Keratinocyte (primary cell): ENCODE data around the gene MIS18A. TPM values are rescaled to one million over a fixed set of nuclear protein-coding genes. Genes with fewer than 3 reads are reported as not detected.

Experiments used
- DNase-seq: peaks from one replicate; pipeline ENCODE4 v3.0.0-alpha.2; 2011; ENCODE audit warnings: low read depth, missing footprints, low spot score
- FAIRE-seq: peaks from 2 replicates; lab custom pipeline; 2011; peaks lifted over from hg19 to GRCh38; lab: Jason Lieb, UNC
- H2AFZ ChIP-seq: 2 replicates; pipeline ENCODE4 v1.6.0; 2012; ENCODE audit warnings: low read length, control low read depth, inconsistent platforms; ENCODE audit not compliant: control insufficient read depth
- H3K27ac ChIP-seq: 2 replicates; pipeline ENCODE4 v1.5.1; 2011; ENCODE audit warnings: low read length; ENCODE audit not compliant: control insufficient read depth, insufficient read depth
- H3K27me3 ChIP-seq: 3 replicates; pipeline ENCODE4 v1.6.0; 2011; ENCODE audit warnings: low read length; ENCODE audit not compliant: control insufficient read depth, insufficient read depth; ENCODE audit errors: extremely low read depth
- H3K36me3 ChIP-seq, 2 experiments: 2 replicates in 1 of 2; 3 replicates in 1 of 2; pipeline ENCODE4 v1.5.1; 2011; ENCODE audit warnings: low read length in 2 of 2, mild to moderate bottlenecking in 1 of 2; ENCODE audit not compliant: control insufficient read depth in 2 of 2, insufficient read depth in 2 of 2; ENCODE audit errors: extremely low read depth in 1 of 2
- H3K4me1 ChIP-seq: 3 replicates; pipeline ENCODE4 v1.5.1; 2011; ENCODE audit warnings: low read length; ENCODE audit not compliant: control insufficient read depth, insufficient read depth; ENCODE audit errors: extremely low read depth
- H3K4me2 ChIP-seq: 3 replicates; pipeline ENCODE4 v1.6.0; 2011; ENCODE audit warnings: low read depth, low read length; ENCODE audit not compliant: control insufficient read depth, insufficient read depth; ENCODE audit errors: extremely low read depth
- H3K4me3 ChIP-seq, 3 experiments: fragments of 200-600 bp in 1 of 3; sonication (generic) in 1 of 3; 2 replicates in 2 of 3; 3 replicates in 1 of 3; pipeline ENCODE4 v1.5.1; 2011 to 2016; ENCODE audit warnings: low read length in 3 of 3, mild to moderate bottlenecking in 3 of 3, control low read depth in 2 of 3, inconsistent platforms in 1 of 3, low read depth in 1 of 3, mixed read lengths in 1 of 3, mixed run types in 1 of 3, moderate library complexity in 1 of 3; ENCODE audit not compliant: control insufficient read depth in 2 of 3, insufficient read depth in 2 of 3; ENCODE audit errors: extremely low read depth in 1 of 3
- H3K79me2 ChIP-seq: 2 replicates; pipeline ENCODE4 v1.6.0; 2012; ENCODE audit warnings: low read length; ENCODE audit not compliant: control insufficient read depth, insufficient read depth
- H3K9ac ChIP-seq: 3 replicates; pipeline ENCODE4 v1.6.0; 2011; ENCODE audit warnings: low read length; ENCODE audit not compliant: control insufficient read depth, insufficient read depth; ENCODE audit errors: extremely low read depth
- H3K9me1 ChIP-seq: 3 replicates; pipeline ENCODE4 v1.6.0; 2011; ENCODE audit warnings: low read length; ENCODE audit not compliant: control insufficient read depth, insufficient read depth; ENCODE audit errors: extremely low read depth
- H3K9me3 ChIP-seq: 2 replicates; pipeline ENCODE4 v1.5.1; 2012; ENCODE audit warnings: low read depth, low read length; ENCODE audit not compliant: control insufficient read depth
- H4K20me1 ChIP-seq: 3 replicates; pipeline ENCODE4 v1.6.0; 2011; ENCODE audit warnings: low read length; ENCODE audit not compliant: control insufficient read depth, insufficient read depth; ENCODE audit errors: extremely low read depth
- EZH2 ChIP-seq: IDR thresholded peaks from one replicate; pipeline ENCODE4 v1.6.1; 2012; ENCODE audit warnings: inconsistent platforms, mild to moderate bottlenecking, low read length, moderate library complexity
- dilution Hi-C: fragments of 300-500 bp; cut with MboI; formaldehyde crosslinking; loops from one replicate; pipeline ENCODE4 v1.7.0; 2020; ENCODE audit warnings: low sequenced_read_pairs; ENCODE audit not compliant: extremely low pct_ligation_motif_present
- polyA plus RNA-seq, 5 experiments: library from polyadenylated mRNA; depleted of rRNA in 3 of 5; stranded (reverse) in 3 of 5; stranded (forward) in 1 of 5; unstranded in 1 of 5; fragments of >200 nt; gene quantifications; 1 replicate in 1 of 5; 2 replicates in 3 of 5; 3 replicates in 1 of 5; pipeline versions ENCODE4 v1.2.1 to v1.2.3, GENCODE V29; 2011 to 2012; ENCODE audit warnings: missing spikeins in 2 of 5, low read depth in 1 of 5, low replicate concordance in 1 of 5
- TF ChIP-seq, protein P1 (sequence below), 3 experiments: IDR thresholded peaks in 1 of 3; conservative IDR thresholded peaks in 1 of 3; optimal IDR thresholded peaks in 1 of 3; 2 replicates in 2 of 3; 3 replicates in 1 of 3; pipeline versions ENCODE3 to v1.5.1; 2011; ENCODE audit warnings: low read length in 3 of 3, mild to moderate bottlenecking in 3 of 3, moderate library complexity in 2 of 3, control low read depth in 1 of 3, inconsistent platforms in 1 of 3; ENCODE audit not compliant: insufficient read depth in 2 of 3; ENCODE audit errors: extremely low read depth in 1 of 3

Gene MIS18A
- polyA plus RNA-seq, 1 donor (not counting 4 experiments of a cell fraction or from before 2014, with no cell fraction given), result 12.1 TPM

GRCh38 chr21:32322103-32322502, 43.3 kb upstream of the MIS18A start:
- Histone ChIP-seq H3K9me3 (no peaks in the 10 kb centered on the region), H3K27me3 (no peaks in the 10 kb centered on the region), H3K79me2 (no peaks in the 10 kb centered on the region), H3K36me3 (peaks cover 57 to 59% of the 10 kb centered on the region in 2 experiments), H3K4me1 (no peaks in the 10 kb centered on the region), H3K9ac (no peak overlapping the region), H3K4me3 (no peak overlapping the region), H3K4me2 (no peak overlapping the region), H3K27ac (no peak overlapping the region), H3K9me1 (no peaks in the 10 kb centered on the region), H4K20me1 (no peaks in the 10 kb centered on the region), H2AFZ (no peak overlapping the region)
- dilution Hi-C loops, result no loop called here
- DNase-seq (no peak), FAIRE-seq (no peak)
- TF ChIP-seq, protein P1, sequence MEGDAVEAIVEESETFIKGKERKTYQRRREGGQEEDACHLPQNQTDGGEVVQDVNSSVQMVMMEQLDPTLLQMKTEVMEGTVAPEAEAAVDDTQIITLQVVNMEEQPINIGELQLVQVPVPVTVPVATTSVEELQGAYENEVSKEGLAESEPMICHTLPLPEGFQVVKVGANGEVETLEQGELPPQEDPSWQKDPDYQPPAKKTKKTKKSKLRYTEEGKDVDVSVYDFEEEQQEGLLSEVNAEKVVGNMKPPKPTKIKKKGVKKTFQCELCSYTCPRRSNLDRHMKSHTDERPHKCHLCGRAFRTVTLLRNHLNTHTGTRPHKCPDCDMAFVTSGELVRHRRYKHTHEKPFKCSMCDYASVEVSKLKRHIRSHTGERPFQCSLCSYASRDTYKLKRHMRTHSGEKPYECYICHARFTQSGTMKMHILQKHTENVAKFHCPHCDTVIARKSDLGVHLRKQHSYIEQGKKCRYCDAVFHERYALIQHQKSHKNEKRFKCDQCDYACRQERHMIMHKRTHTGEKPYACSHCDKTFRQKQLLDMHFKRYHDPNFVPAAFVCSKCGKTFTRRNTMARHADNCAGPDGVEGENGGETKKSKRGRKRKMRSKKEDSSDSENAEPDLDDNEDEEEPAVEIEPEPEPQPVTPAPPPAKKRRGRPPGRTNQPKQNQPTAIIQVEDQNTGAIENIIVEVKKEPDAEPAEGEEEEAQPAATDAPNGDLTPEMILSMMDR (optimal IDR thresholded peaks at IDR 0.05 in 1 of 3, IDR thresholded peaks at IDR 0.05 in 1 of 3, conservative IDR thresholded peaks at IDR 0.05 in 1 of 3; ENCODE audit: extremely low read depth in 1 of 3, insufficient read depth in 2 of 3, low read length in 3 of 3), result no peak
- TF ChIP-seq EZH2, result no peak

GRCh38 chr21:32321480-32321879, 42.6 kb upstream of the MIS18A start:
- Histone ChIP-seq H3K4me1 (no peaks in the 10 kb centered on the region), H3K9me1 (no peaks in the 10 kb centered on the region), H3K27me3 (no peaks in the 10 kb centered on the region), H4K20me1 (no peaks in the 10 kb centered on the region), H3K79me2 (no peaks in the 10 kb centered on the region), H3K4me2 (no peak overlapping the region), H3K9me3 (no peaks in the 10 kb centered on the region), H2AFZ (no peak overlapping the region), H3K9ac (no peak overlapping the region), H3K4me3 (no peak overlapping the region), H3K36me3 (peaks cover 60 to 63% of the 10 kb centered on the region in 2 experiments), H3K27ac (no peak overlapping the region)
- no peak for DNase-seq
- FAIRE-seq, result no peak
- dilution Hi-C loops, result no loop called here
- TF ChIP-seq EZH2, result no peak
- TF ChIP-seq, protein P1 (optimal IDR thresholded peaks at IDR 0.05 in 1 of 3, IDR thresholded peaks at IDR 0.05 in 1 of 3, conservative IDR thresholded peaks at IDR 0.05 in 1 of 3; ENCODE audit: extremely low read depth in 1 of 3, insufficient read depth in 2 of 3, low read length in 3 of 3), result no peak
